H1 (cell line): Measurements from ENCODE around the gene PBX2. TPM values are rescaled to one million over a fixed set of nuclear protein-coding genes. Genes with fewer than 3 reads are reported as not detected.
A peak's percentile ranks its signal among the peaks of the same experiment; 100 is the strongest.

Experiments used
- CTCF ChIA-PET: fragments of 300-600 bp; sonication (Branson Sonifier 250); formaldehyde crosslinking; loops from one replicate; lab custom pipeline; 2021; ENCODE audit not compliant: partially characterized antibody; lab: Charles Lee
- POLR2A ChIA-PET: fragments of 300-600 bp; sonication (Branson Sonifier 250); formaldehyde crosslinking; loops from one replicate; lab custom pipeline; 2021; ENCODE audit warnings: inconsistent platforms; ENCODE audit not compliant: partially characterized antibody; lab: Charles Lee
- DNase-seq, 2 experiments: peaks; one replicate each; pipeline versions ENCODE4 v3.0.0 to v3.0.0-alpha.2; 2010 to 2022; ENCODE audit warnings: low spot score in 2 of 2, low read depth in 1 of 2, mixed read lengths in 1 of 2
- FAIRE-seq: peaks from 2 replicates; lab custom pipeline; 2011; peaks lifted over from hg19 to GRCh38; lab: Jason Lieb, UNC
- H2AFZ ChIP-seq: 2 replicates; pipeline ENCODE4 v1.8.1; 2012; ENCODE audit warnings: low read length, inconsistent platforms
- H2AK5ac ChIP-seq: 2 replicates; pipeline ENCODE4 v1.6.1; 2013; ENCODE audit warnings: low read depth, low read length
- H2BK120ac ChIP-seq: replicated peaks from 2 replicates; pipeline ENCODE3; 2013; ENCODE audit warnings: low read depth, low read length, inconsistent platforms
- H2BK12ac ChIP-seq: 2 replicates; pipeline ENCODE4 v1.6.1; 2013; ENCODE audit warnings: low read depth, low read length
- H2BK15ac ChIP-seq: 2 replicates; pipeline ENCODE4 v1.6.1; 2013; ENCODE audit warnings: low read length
- H2BK20ac ChIP-seq: 2 replicates; pipeline ENCODE4 v1.6.1; 2013; ENCODE audit warnings: low read length
- H2BK5ac ChIP-seq: 2 replicates; pipeline ENCODE4 v1.6.1; 2013; ENCODE audit warnings: low read depth, low read length
- H3K14ac ChIP-seq: 2 replicates; pipeline ENCODE4 v1.6.1; 2013; ENCODE audit warnings: inconsistent platforms; ENCODE audit not compliant: insufficient read length
- H3K18ac ChIP-seq: 2 replicates; pipeline ENCODE4 v1.6.1; 2013; ENCODE audit warnings: low read length; ENCODE audit errors: extremely low read depth
- H3K23ac ChIP-seq: 2 replicates; pipeline ENCODE4 v1.6.1; 2013; ENCODE audit warnings: inconsistent platforms; ENCODE audit not compliant: insufficient read length
- H3K23me2 ChIP-seq: 2 replicates; pipeline ENCODE4 v1.6.1; 2013; ENCODE audit warnings: low read depth, low read length
- H3K27ac ChIP-seq: 2 replicates; pipeline ENCODE4 v1.6.1; 2011; ENCODE audit warnings: low read depth, low read length, inconsistent platforms
- H3K27me3 ChIP-seq, 4 experiments: replicated peaks in 1 of 4; 1 replicate in 1 of 4; 2 replicates in 3 of 4; pipeline versions ENCODE4 v1.6.1 to v1.8.1; 2011 to 2013; ENCODE audit warnings: low read length in 3 of 4, mild to moderate bottlenecking in 3 of 4, inconsistent platforms in 2 of 4, mixed read lengths in 2 of 4, moderate library complexity in 1 of 4; ENCODE audit not compliant: control insufficient read depth in 3 of 4, insufficient read depth in 3 of 4; ENCODE audit errors: extremely low read depth in 1 of 4
- H3K36me3 ChIP-seq, 4 experiments: 2 replicates each; pipeline versions ENCODE4 v1.6.1 to v1.8.1; 2011 to 2013; ENCODE audit warnings: mild to moderate bottlenecking in 4 of 4, low read length in 3 of 4, moderate library complexity in 2 of 4, control low read depth in 1 of 4, inconsistent platforms in 1 of 4; ENCODE audit not compliant: insufficient read depth in 4 of 4, control insufficient read depth in 2 of 4
- H3K4ac ChIP-seq: replicated peaks from 2 replicates; pipeline ENCODE3; 2013; ENCODE audit warnings: low read length, low read depth, mixed read lengths, inconsistent platforms; ENCODE audit not compliant: insufficient read length
- H3K4me1 ChIP-seq, 4 experiments: replicated peaks in 1 of 4; 1 replicate in 1 of 4; 2 replicates in 3 of 4; pipeline versions ENCODE4 v1.6.1 to v1.8.1; 2011 to 2013; ENCODE audit warnings: low read length in 3 of 4, inconsistent platforms in 2 of 4, mixed read lengths in 1 of 4; ENCODE audit not compliant: insufficient read depth in 4 of 4, control insufficient read depth in 3 of 4
- H3K4me2 ChIP-seq, 2 experiments: 2 replicates each; pipeline versions ENCODE4 v1.6.1 to v1.8.1; 2011 to 2013; ENCODE audit warnings: low read depth in 2 of 2, low read length in 2 of 2, control low read depth in 1 of 2, inconsistent platforms in 1 of 2, mild to moderate bottlenecking in 1 of 2; ENCODE audit not compliant: insufficient read depth in 1 of 2
- H3K4me3 ChIP-seq, 4 experiments: fragments of 200-600, 300-600 bp in 1 of 4; sonication (generic), shearing (Covaris generic), sonication (Bioruptor Twin) in 1 of 4; 2 replicates each; pipeline versions ENCODE4 v1.5.1 to v1.8.1; 2011 to 2016; ENCODE audit warnings: low read length in 4 of 4, low read depth in 3 of 4, control low read depth in 2 of 4, inconsistent platforms in 2 of 4, mild to moderate bottlenecking in 2 of 4, mixed read lengths in 1 of 4, moderate library complexity in 1 of 4; ENCODE audit not compliant: insufficient read depth in 2 of 4; ENCODE audit errors: extremely low read depth in 1 of 4
- H3K56ac ChIP-seq: replicated peaks from 2 replicates; pipeline ENCODE3; 2013; ENCODE audit warnings: low read depth, mild to moderate bottlenecking, mixed read lengths, low read length, inconsistent platforms; ENCODE audit not compliant: insufficient read length
- H3K79me1 ChIP-seq: 2 replicates; pipeline ENCODE4 v1.6.1; 2013; ENCODE audit warnings: low read depth, low read length, control low read depth
- H3K79me2 ChIP-seq, 2 experiments: 2 replicates each; pipeline versions ENCODE4 v1.6.1 to v1.8.1; 2012 to 2013; ENCODE audit warnings: low read length in 2 of 2, mild to moderate bottlenecking in 2 of 2, inconsistent platforms in 1 of 2; ENCODE audit not compliant: insufficient read depth in 2 of 2, control insufficient read depth in 1 of 2
- H3K9ac ChIP-seq, 4 experiments: replicated peaks in 1 of 4; 1 replicate in 1 of 4; 2 replicates in 3 of 4; pipeline versions ENCODE4 v1.6.1 to v1.8.1; 2011 to 2013; ENCODE audit warnings: low read depth in 3 of 4, low read length in 3 of 4, control low read depth in 2 of 4, mild to moderate bottlenecking in 2 of 4, moderate library complexity in 2 of 4, inconsistent platforms in 1 of 4; ENCODE audit errors: extremely low read depth in 1 of 4
- H3K9me3 ChIP-seq, 2 experiments: 2 replicates each; pipeline versions ENCODE4 v1.6.1 to v1.8.1; 2012 to 2013; ENCODE audit warnings: mild to moderate bottlenecking in 2 of 2, moderate library complexity in 2 of 2, control low read depth in 1 of 2, inconsistent platforms in 1 of 2, low read depth in 1 of 2, low read length in 1 of 2, mixed read lengths in 1 of 2; ENCODE audit not compliant: insufficient read depth in 2 of 2
- H4K20me1 ChIP-seq, 2 experiments: replicated peaks in 1 of 2; 2 replicates each; pipeline versions ENCODE3 to v1.8.1; 2011 to 2013; ENCODE audit warnings: inconsistent platforms in 2 of 2, low read length in 2 of 2, mild to moderate bottlenecking in 1 of 2; ENCODE audit not compliant: insufficient read depth in 2 of 2, control insufficient read depth in 1 of 2
- H4K5ac ChIP-seq: 2 replicates; pipeline ENCODE4 v1.6.1; 2013; ENCODE audit warnings: low read length, low read depth, mixed read lengths, inconsistent platforms; ENCODE audit not compliant: insufficient read length
- H4K8ac ChIP-seq: 2 replicates; pipeline ENCODE4 v1.8.0; 2013; ENCODE audit warnings: mild to moderate bottlenecking, moderate library complexity, low read length, inconsistent platforms; ENCODE audit not compliant: insufficient read depth; ENCODE audit errors: extremely low read depth
- H4K91ac ChIP-seq: replicated peaks from 2 replicates; pipeline ENCODE3; 2013; ENCODE audit warnings: low read length, mixed read lengths, inconsistent platforms; ENCODE audit not compliant: insufficient read length
- HDAC2 ChIP-seq, 2 experiments: fragments of 300-600 bp in 1 of 2; sonication (generic) in 1 of 2; IDR thresholded peaks; 2 replicates each; pipeline ENCODE4 v1.6.1; 2011 to 2012; ENCODE audit warnings: low read depth in 2 of 2, low read length in 2 of 2, mild to moderate bottlenecking in 2 of 2, moderate library complexity in 2 of 2, borderline replicate concordance in 1 of 2, inconsistent platforms in 1 of 2
- HDAC6 ChIP-seq: IDR thresholded peaks from one replicate; pipeline ENCODE4 v1.7.1; 2012; ENCODE audit warnings: low read depth, mild to moderate bottlenecking, inconsistent platforms, low read length, moderate library complexity
- JUND ChIP-seq: IDR thresholded peaks from 2 replicates; pipeline ENCODE4 v1.6.1; 2011; ENCODE audit warnings: mild to moderate bottlenecking, improper control_type of control experiment, low read length
- POLR2AphosphoS5 ChIP-seq: IDR thresholded peaks from 2 replicates; pipeline ENCODE4 v1.6.1; 2011; ENCODE audit warnings: low read depth, low read length
- RXRA ChIP-seq: IDR thresholded peaks from 2 replicates; pipeline ENCODE4 v1.6.1; 2011; ENCODE audit warnings: low read depth, mild to moderate bottlenecking, low read length, moderate library complexity; ENCODE audit not compliant: insufficient read depth
- SIX5 ChIP-seq: IDR thresholded peaks from 2 replicates; pipeline ENCODE4 v1.6.1; 2011; ENCODE audit warnings: mild to moderate bottlenecking, low read depth, low read length
- SP4 ChIP-seq: IDR thresholded peaks from 2 replicates; pipeline ENCODE4 v1.6.1; 2012; ENCODE audit warnings: low read length, inconsistent platforms
- SRF ChIP-seq: IDR thresholded peaks from 2 replicates; pipeline ENCODE4 v1.6.1; 2011; ENCODE audit warnings: mild to moderate bottlenecking, low read depth, low read length, moderate library complexity
- TAF7 ChIP-seq: optimal IDR thresholded peaks from 2 replicates; pipeline ENCODE3; 2011; ENCODE audit warnings: low read depth, mild to moderate bottlenecking, inconsistent platforms, low read length, moderate library complexity, borderline replicate concordance
- TBP ChIP-seq: IDR thresholded peaks from 2 replicates; pipeline ENCODE4 v1.6.1; 2011; ENCODE audit warnings: low read depth, low read length, improper control_type of control experiment
- WGBS, 2 experiments: shearing (Covaris generic) in 1 of 2; methylation state at CpG; one replicate each; pipeline versions ENCODE4 v1.1.6 to v1.1.7; 2013 to 2015; ENCODE audit warnings: low lambda C conversion rate in 2 of 2, mixed read lengths in 2 of 2, inconsistent platforms in 1 of 2, low coverage in 1 of 2, missing lambda C conversion rate in 1 of 2; ENCODE audit not compliant: insufficient replicate concordance in 2 of 2, insufficient coverage in 1 of 2, insufficient read length in 1 of 2; ENCODE audit errors: extremely low coverage in 1 of 2, missing lambda C conversion rate in 1 of 2; 5-methylcytosine and 5-hydroxymethylcytosine counted together
- polyA plus RNA-seq, 7 experiments: library from polyadenylated mRNA; depleted of rRNA in 3 of 7; stranded (reverse) in 5 of 7; unstranded in 2 of 7; fragments of >200 nt in 5 of 7; fragments of 200-250 nt in 2 of 7; gene quantifications; 1 replicate in 5 of 7; 2 replicates in 1 of 7; 4 replicates in 1 of 7; pipeline versions ENCODE4 v1.2.1 to v1.2.3, GENCODE V29; 2011 to 2013; ENCODE audit warnings: missing spikeins in 2 of 7, mixed read lengths in 2 of 7
- total RNA-seq: library from RNA; stranded (reverse); fragmentation: NEBNext Ultra II Directional; extraction: Animal tissue kit (Norgen Biotek cat#: 25700); gene quantifications from 2 replicates; pipeline ENCODE4 v1.2.1, GENCODE V29; 2021
- TF ChIP-seq, protein P1 (sequence below): IDR thresholded peaks from 2 replicates; pipeline ENCODE4 v1.6.1; 2011; ENCODE audit warnings: low read depth, mild to moderate bottlenecking, low read length; ENCODE audit not compliant: insufficient read depth
- TF ChIP-seq, protein P2 (sequence below): IDR thresholded peaks from 2 replicates; pipeline ENCODE4 v1.6.1; 2012; ENCODE audit warnings: low read length, inconsistent platforms

PBX2 gene
- total and polyA plus RNA-seq, 2 of the 8 experiments (the other 6 are each of a cell fraction or from before 2014, with no cell fraction given): 102 to 130 TPM

DNA sequence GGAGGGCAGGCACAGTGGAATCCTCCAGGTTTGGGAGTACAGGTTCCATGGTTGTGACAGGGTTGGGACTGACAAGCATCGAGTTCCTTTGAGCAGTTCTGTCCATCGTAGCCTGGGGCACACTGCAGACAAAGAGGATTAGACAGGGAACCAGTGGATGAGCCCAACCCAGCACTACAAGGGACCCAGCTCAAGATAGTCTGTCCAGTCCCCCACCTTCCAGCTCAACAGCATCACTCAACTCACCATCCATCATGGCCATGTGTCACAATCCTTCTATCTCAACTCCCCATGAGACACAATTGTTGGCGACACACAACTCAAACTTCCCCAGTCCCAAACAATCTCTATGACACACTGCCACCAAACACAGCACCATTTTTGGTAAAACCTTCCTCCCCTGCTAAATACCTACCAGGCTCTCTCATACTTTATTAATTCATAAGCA is 14.3 kb upstream of the PBX2 start:
- Histone ChIP-seq H3K9me3 (no peaks in the 10 kb centered on the region), H3K36me3 (no peaks in the 10 kb centered on the region), H3K18ac (no peak overlapping the region), H2BK5ac (no peak overlapping the region), H2AFZ (no peak overlapping the region), H3K23ac (no peak overlapping the region), H4K91ac (no peak overlapping the region), H3K4me3 (no peak overlapping the region), H2AK5ac (no peak overlapping the region; the same call in 1 of the 2 replicates), H3K56ac (no peak overlapping the region), H3K14ac (no peak overlapping the region), H4K8ac (peak overlapping the region; percentile 87; the same call in 1 of the 2 replicates), H3K4me1 (no peaks in the 10 kb centered on the region), H3K23me2 (no peaks in the 10 kb centered on the region), H2BK120ac (no peak overlapping the region), H4K20me1 (no peaks in the 10 kb centered on the region), H3K79me1 (no peaks in the 10 kb centered on the region), H2BK12ac (0 out of 2 replicates have a peak overlapping the region, but pooled peaks have one; percentile 50), H2BK15ac (peak overlapping the region; percentile 36), H3K4me2 (no peak overlapping the region), H3K79me2 (no peaks in the 10 kb centered on the region), H3K4ac (no peak overlapping the region), H3K27me3 (no peaks in the 10 kb centered on the region), H3K9ac (no peak overlapping the region), H3K27ac (no peak overlapping the region), H2BK20ac (no peak overlapping the region), H4K5ac (no peak overlapping the region)
- ChIA-PET CTCF (interaction anchor here (0.7 to 1.2 kb wide), 3 partner anchors 33 to 682 kb away, joined by 3 read pairs; no protein-coding TSS in a partner anchor), POLR2A (no interaction called here)
- no peak for DNase-seq
- 86% methylated on average over 3 of the region's 3 CpGs; no CpG with 5 or more reads in 1 of the 2 experiments for WGBS, 2 experiments
- FAIRE-seq: no peak
- TF ChIP-seq, protein P1, sequence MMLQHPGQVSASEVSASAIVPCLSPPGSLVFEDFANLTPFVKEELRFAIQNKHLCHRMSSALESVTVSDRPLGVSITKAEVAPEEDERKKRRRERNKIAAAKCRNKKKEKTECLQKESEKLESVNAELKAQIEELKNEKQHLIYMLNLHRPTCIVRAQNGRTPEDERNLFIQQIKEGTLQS: no peak
- TF ChIP-seq POLR2AphosphoS5 (no peak), TAF7 (no peak), HDAC2 (IDR thresholded peaks at IDR 0.05; ENCODE audit: borderline replicate concordance in 1 of 2, low read depth in 2 of 2, low read length in 2 of 2) (no peak), SP4 (no peak), TBP (no peak), HDAC6 (no peak), RXRA (no peak), SRF (no peak), JUND (no peak), SIX5 (no peak)
- TF ChIP-seq, protein P2, sequence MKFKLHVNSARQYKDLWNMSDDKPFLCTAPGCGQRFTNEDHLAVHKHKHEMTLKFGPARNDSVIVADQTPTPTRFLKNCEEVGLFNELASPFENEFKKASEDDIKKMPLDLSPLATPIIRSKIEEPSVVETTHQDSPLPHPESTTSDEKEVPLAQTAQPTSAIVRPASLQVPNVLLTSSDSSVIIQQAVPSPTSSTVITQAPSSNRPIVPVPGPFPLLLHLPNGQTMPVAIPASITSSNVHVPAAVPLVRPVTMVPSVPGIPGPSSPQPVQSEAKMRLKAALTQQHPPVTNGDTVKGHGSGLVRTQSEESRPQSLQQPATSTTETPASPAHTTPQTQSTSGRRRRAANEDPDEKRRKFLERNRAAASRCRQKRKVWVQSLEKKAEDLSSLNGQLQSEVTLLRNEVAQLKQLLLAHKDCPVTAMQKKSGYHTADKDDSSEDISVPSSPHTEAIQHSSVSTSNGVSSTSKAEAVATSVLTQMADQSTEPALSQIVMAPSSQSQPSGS: no peak
